ENCODE results near the gene SERTAD1.
"Not testable (repeated sequence)": the region's sequence is repeated elsewhere in the genome, so short reads cannot be mapped to it uniquely, and the experiment has no call there.

SERTAD1 gene

DNA sequence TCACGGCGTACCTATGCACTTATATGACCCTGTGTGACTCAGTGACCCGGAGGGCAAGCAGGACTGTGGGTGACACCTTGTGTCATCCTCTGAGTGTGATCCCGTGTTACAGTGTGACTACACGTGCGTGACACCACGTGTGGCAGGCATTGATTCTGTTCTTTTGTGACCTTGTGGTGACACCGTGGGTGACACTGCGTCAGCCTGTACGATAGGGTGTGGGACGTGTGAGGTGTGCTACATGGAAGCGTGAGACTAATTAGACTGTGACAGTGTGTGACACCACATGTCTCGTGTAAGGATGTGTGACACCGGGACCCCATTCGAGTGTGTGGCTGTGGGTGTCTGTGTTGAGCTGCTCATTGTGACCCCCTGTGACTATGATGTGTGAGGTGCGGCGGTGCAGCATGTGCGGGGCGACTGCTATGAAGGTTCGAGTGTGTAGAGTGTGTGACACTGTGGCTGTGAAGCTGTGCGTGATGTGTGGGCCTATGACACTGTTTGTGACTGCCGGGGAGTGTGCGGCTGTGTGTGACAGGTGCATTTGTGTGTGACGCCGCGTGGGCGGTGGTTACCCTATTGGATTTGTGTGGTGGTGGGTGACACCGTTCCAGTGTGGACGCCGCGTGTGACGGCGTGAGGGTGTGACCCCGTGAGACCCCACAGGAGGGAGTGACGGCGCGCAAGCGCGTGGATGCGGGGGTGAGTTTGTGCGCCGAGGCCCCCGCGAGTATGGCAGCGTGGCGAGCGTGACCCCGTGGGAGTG, 40.6 kb upstream of the SERTAD1 start:
- TF ChIP-seq CTCF (IDR thresholded peaks at IDR 0.05; ENCODE audit: insufficient read depth, low read depth, low read length, missing control alignments), result no peak
- DNase-seq (ENCODE audit: low read depth), result peak; percentile 29
- H3K4me3 ChIP-seq (ENCODE audit: low read depth, low read length), result peak overlapping the region; percentile 55

GRCh38 chr19:40465557-40466218, 39.9 kb upstream of the SERTAD1 start, which contains the start of gene BLVRB:
Gene BLVRB, minus strand, starts transcription at chr19:40465745. Its CDS starts 57 bp downstream, at chr19:40465688.
- H3K4me3 ChIP-seq (ENCODE audit: low read depth, low read length), result peak within 1 kb of the TSS; percentile 84
- DNase-seq (ENCODE audit: low read depth), result peak; percentile 100
- no peak for TF ChIP-seq CTCF (IDR thresholded peaks at IDR 0.05; ENCODE audit: insufficient read depth, low read depth, low read length, missing control alignments)

- peak; percentile 50 for DNase-seq (ENCODE audit: low read depth)
- no peak for TF ChIP-seq CTCF (IDR thresholded peaks at IDR 0.05; ENCODE audit: insufficient read depth, low read depth, low read length, missing control alignments)
- peak overlapping the region; percentile 84 for H3K4me3 ChIP-seq (ENCODE audit: low read depth, low read length)
Observed at GRCh38 chr19:40465025-40465556, 39.3 kb upstream of the SERTAD1 start.

DNA sequence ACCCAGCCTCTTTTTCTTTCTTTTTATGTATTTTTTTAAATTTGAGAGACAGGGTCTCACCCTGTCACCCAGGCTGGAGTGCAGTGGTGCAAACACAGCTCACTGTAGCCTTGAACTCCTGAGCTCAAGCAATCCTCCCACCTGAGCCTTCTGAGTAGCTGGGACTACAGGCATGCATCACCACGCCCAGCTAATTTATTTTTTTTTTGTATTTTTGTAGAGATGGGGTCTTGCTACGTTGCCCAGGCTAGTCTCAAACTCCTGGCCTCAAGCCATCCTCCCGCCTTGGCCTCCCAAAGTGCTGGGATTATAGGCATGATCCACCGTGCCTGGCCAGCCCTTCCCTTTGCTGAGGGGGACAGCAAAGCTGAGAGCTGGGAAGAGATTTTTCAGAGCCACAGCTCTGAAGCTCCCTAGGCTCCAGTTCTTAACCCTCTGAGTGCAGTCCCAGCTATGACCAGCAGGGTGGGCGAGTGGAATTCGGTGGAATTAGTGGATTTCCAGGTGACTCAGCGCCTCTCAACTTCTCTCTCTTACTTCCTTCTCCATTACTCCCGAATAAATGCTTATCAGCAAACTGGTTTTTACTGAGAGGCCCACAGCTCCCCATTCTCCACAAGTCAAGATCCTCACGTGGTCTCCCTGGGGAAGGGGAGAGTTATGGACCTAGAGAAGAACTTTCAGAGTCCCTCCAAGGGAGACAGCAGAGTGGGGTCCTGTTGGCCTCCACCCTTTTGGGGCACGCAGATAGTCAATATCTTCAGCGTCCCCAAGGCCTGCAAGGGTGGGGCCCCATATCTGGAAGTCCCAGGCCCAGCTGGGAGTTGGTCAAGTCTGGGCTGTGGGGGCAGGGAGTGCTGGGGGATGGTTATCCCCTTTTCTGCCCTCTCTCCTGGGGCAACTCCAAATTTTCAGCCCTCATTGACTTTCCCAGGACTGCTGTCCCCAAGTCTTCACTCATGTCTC, 38.5 kb upstream of the SERTAD1 start:
- peak; percentile 80 for TF ChIP-seq CTCF (IDR thresholded peaks at IDR 0.05; ENCODE audit: insufficient read depth, low read depth, low read length, missing control alignments)
- H3K4me3 ChIP-seq (ENCODE audit: low read depth, low read length), result peak overlapping the region; percentile 84
- peak; percentile 76 for DNase-seq (ENCODE audit: low read depth)

GRCh38 chr19:40463587-40464037, 37.8 kb upstream of the SERTAD1 start:
- H3K4me3 ChIP-seq (ENCODE audit: low read depth, low read length); DNase-seq (ENCODE audit: low read depth): not testable (repeated sequence)

- DNase-seq (ENCODE audit: low read depth), result peak; percentile 72
Observed at GRCh38 chr19:40461669-40462221, 36.0 kb upstream of the SERTAD1 start.

More at GRCh38 chr19:40461669-40462221, 36.0 kb upstream of the SERTAD1 start:
- TF ChIP-seq CTCF (IDR thresholded peaks at IDR 0.05; ENCODE audit: insufficient read depth, low read depth, low read length, missing control alignments), result no peak
- no peak overlapping the region for H3K4me3 ChIP-seq (ENCODE audit: low read depth, low read length)

All from GM12865 (cell line).